ENCODE results near the gene NLGN4Y. TPM values are rescaled to one million over a fixed set of nuclear protein-coding genes. Genes with fewer than 3 reads are reported as not detected.

Gene NLGN4Y
- total RNA-seq, 1 experiment from 2014 or later: 48.4 TPM

- ATAC-seq (no peak), DNase-seq (ENCODE audit: low spot score) (no peak)
- POLR2A ChIA-PET: no interaction called here
- Mint-ChIP-seq H3K4me3 (no peak overlapping the region), H3K27me3 (ENCODE audit: low read depth) (no peaks in the 10 kb centered on the region), H3K27ac (no peak overlapping the region), H3K36me3 (peaks cover 32% of the 10 kb centered on the region), H3K9me3 (peaks cover 11% of the 10 kb centered on the region), H3K4me1 (peaks cover 25% of the 10 kb centered on the region)
- CTCF ChIA-PET: no interaction called here
- TF ChIP-seq OVOL2 (CRISPR knock-in tag; IDR thresholded peaks at IDR 0.05; ENCODE audit: borderline replicate concordance) (no peak), ATF1 (CRISPR knock-in tag; IDR thresholded peaks at IDR 0.05) (no peak), CREM (CRISPR knock-in tag; IDR thresholded peaks at IDR 0.05) (no peak), ATF3 (CRISPR knock-in tag; conservative IDR thresholded peaks at IDR 0.05) (no peak), SOX15 (CRISPR knock-in tag; IDR thresholded peaks at IDR 0.05) (no peak), HMGA2 (CRISPR knock-in tag; IDR thresholded peaks at IDR 0.05) (no peak), ELF4 (CRISPR knock-in tag; IDR thresholded peaks at IDR 0.05; ENCODE audit: low read depth) (no peak)
Observed at GRCh38 chrY:14536703-14537102, 12.4 kb downstream of the NLGN4Y start.

- TF ChIP-seq TEAD4 (CRISPR knock-in tag; IDR thresholded peaks at IDR 0.05) (no peak), AR (CRISPR knock-in tag; IDR thresholded peaks at IDR 0.05) (no peak), ZNF425 (CRISPR knock-in tag; conservative IDR thresholded peaks at IDR 0.05) (no peak), SOX15 (CRISPR knock-in tag; IDR thresholded peaks at IDR 0.05) (no peak), JAZF1 (CRISPR knock-in tag; IDR thresholded peaks at IDR 0.05) (no peak), ZBTB43 (CRISPR knock-in tag; IDR thresholded peaks at IDR 0.05) (no peak), FOXP4 (CRISPR knock-in tag; IDR thresholded peaks at IDR 0.05) (no peak), CBFB (CRISPR knock-in tag; IDR thresholded peaks at IDR 0.05; ENCODE audit: low read depth) (no peak), IRF2 (CRISPR knock-in tag; IDR thresholded peaks at IDR 0.05; ENCODE audit: borderline replicate concordance, low read depth) (no peak)
- peaks cover 47% of the 10 kb centered on the region for H3K36me3 Mint-ChIP-seq
- peaks cover 30% of the 10 kb centered on the region for H3K9me3 Mint-ChIP-seq
- no peaks in the 10 kb centered on the region for H3K27me3 Mint-ChIP-seq (ENCODE audit: low read depth)
- ChIA-PET POLR2A (no interaction called here), CTCF (no interaction called here)
- no peak overlapping the region for H3K27ac Mint-ChIP-seq
- peaks cover 5% of the 10 kb centered on the region; the same call in 1 of the 2 replicates for H3K4me1 Mint-ChIP-seq
- H3K4me3 Mint-ChIP-seq: no peak overlapping the region
- ATAC-seq (no peak), DNase-seq (ENCODE audit: low spot score) (no peak)
Observed at GRCh38 chrY:14543506-14543905, 19.2 kb downstream of the NLGN4Y start.

- DNase-seq (ENCODE audit: low spot score) (no peak), ATAC-seq (peak; percentile 65)
- Mint-ChIP-seq H3K4me3 (no peak overlapping the region), H3K27me3 (ENCODE audit: low read depth) (no peaks in the 10 kb centered on the region), H3K4me1 (peaks cover 26% of the 10 kb centered on the region), H3K9me3 (no peaks in the 10 kb centered on the region), H3K36me3 (peaks cover 22% of the 10 kb centered on the region), H3K27ac (no peak overlapping the region)
- ChIA-PET CTCF (no interaction called here), POLR2A (no interaction called here)
- no peak for TF ChIP-seq PREB (CRISPR knock-in tag; IDR thresholded peaks at IDR 0.05; ENCODE audit: borderline replicate concordance)
- no peak for TF ChIP-seq TP53 (CRISPR knock-in tag; IDR thresholded peaks at IDR 0.05)
- no peak for TF ChIP-seq GTF2I (CRISPR knock-in tag; conservative IDR thresholded peaks at IDR 0.05)
- TF ChIP-seq HMGA2 (CRISPR knock-in tag; IDR thresholded peaks at IDR 0.05): no peak
- no peak for TF ChIP-seq ZNF671 (CRISPR knock-in tag; IDR thresholded peaks at IDR 0.05)
- TF ChIP-seq NFYB (CRISPR knock-in tag; conservative IDR thresholded peaks at IDR 0.05; ENCODE audit: low read depth): no peak
- no peak for TF ChIP-seq NFE2L1 (CRISPR knock-in tag; IDR thresholded peaks at IDR 0.05)
- no peak for TF ChIP-seq IRF1 (CRISPR knock-in tag; IDR thresholded peaks at IDR 0.05)
- TF ChIP-seq FOXK1 (CRISPR knock-in tag; IDR thresholded peaks at IDR 0.05): no peak
- no peak for TF ChIP-seq ATF1 (CRISPR knock-in tag; IDR thresholded peaks at IDR 0.05)
- TF ChIP-seq ESRRA (CRISPR knock-in tag; IDR thresholded peaks at IDR 0.05; ENCODE audit: borderline replicate concordance): no peak
Observed at GRCh38 chrY:14581294-14581693, 57.0 kb downstream of the NLGN4Y start.
